WI38 (cell line): Measurements from ENCODE around the gene TSHB.

Experiments
- H3K4me3 ChIP-seq: 2 replicates; pipeline ENCODE4 v1.5.1; 2011; ENCODE audit warnings: low read depth, mild to moderate bottlenecking, control low read depth, low read length
- CTCF ChIP-seq: IDR thresholded peaks from 2 replicates; pipeline ENCODE4 v1.5.1; 2012; ENCODE audit warnings: low read depth, mild to moderate bottlenecking, control low read depth, low read length

Gene TSHB

DNA sequence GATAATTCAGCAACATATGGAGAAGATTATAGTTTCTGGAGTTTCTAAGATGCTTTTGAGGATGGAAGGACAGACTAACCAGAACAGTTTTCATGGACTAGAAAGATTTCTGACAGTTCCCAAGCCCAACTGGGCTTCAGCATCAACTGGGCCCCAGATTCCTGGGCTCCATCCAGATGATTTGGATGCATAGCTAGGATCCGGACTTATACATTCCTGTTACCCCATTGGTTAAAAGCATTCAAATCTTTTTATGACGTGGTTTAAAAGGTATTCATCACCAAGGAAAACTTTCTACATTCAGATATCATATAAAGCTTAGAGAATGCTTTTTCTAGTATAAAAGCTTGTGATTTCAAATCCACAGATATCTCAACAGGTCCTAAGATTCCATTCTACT lies 29.7 kb downstream of the TSHB start:
- no peak for TF ChIP-seq CTCF
- H3K4me3 ChIP-seq: no peak overlapping the region

GRCh38 chr1:115060501-115060900 lies 30.9 kb downstream of the TSHB start:
- H3K4me3 ChIP-seq: no peak overlapping the region

DNA sequence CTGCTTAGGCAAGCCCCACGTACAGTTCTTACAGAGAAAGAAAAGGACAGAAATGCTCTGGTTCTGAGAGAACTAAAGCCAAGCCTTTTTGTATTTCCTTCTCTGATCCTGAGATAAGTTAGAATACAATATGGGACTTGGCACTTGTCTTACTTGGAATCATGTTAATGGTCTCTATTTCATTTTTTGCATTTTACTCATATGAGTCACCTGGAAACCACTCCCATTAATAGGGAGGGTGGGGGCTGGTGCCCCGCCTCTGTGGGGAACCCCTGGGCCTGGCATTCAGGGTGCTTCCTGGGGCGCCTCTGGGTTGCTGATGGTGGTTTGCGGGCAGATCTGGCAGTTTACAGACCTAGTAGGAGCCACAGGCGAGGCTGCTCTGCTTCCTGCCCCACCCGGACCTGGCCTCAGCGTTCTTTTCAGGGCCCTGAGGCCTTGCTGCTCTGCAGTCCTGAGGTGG lies 32.9 kb downstream of the TSHB start:
- no peak overlapping the region for H3K4me3 ChIP-seq
- TF ChIP-seq CTCF: no peak

More at GRCh38 chr1:115060501-115060900, 30.9 kb downstream of the TSHB start:
- TF ChIP-seq CTCF: no peak

DNA sequence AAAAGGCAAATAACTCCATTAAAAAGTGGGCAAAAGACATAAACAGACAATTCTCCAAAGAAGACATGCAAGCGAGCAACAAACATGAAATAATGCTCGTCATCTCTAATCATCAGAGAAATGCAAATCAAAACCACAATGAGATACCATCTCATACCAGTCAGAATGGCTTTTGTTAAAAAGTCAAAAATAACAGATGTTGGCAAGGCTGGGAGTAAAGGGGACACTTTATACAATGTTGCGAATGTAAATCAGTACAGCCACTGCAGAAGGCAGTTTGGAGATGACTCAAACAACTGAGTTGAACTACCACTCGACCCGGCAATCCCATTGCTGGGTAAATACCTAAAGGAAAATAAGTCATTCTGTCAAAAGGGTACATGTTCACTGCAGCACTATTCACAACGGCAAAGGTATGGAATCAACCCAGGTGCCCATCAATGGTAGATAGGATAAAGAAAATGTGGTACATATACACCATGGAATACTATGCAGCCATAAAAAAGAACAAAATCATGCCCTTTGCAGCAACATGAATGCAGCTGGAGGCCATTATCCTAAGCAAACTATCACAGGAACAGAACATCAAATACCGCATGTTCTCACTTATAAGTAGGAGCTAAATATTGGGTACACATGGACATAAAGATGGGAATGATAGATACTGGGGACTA lies 33.7 kb downstream of the TSHB start:
- TF ChIP-seq CTCF: no peak

GRCh38 chr1:115064461-115064860 lies 34.8 kb downstream of the TSHB start:
- H3K4me3 ChIP-seq: no peak overlapping the region
- TF ChIP-seq CTCF: no peak

More for the DNA sequence above, 33.7 kb downstream of the TSHB start:
- H3K4me3 ChIP-seq: no peak overlapping the region

GRCh38 chr1:115065021-115065420 lies 35.4 kb downstream of the TSHB start:
- TF ChIP-seq CTCF: no peak
- H3K4me3 ChIP-seq: no peak overlapping the region

- TF ChIP-seq CTCF: no peak
- H3K4me3 ChIP-seq: no peak overlapping the region
Observed at GRCh38 chr1:115067161-115067859, 37.7 kb downstream of the TSHB start.
